ENCODE measurements around the gene LZTS2.

GRCh38 chr10:100969187-100970075 lies 30.2 kb upstream of the LZTS2 start, which contains the start of gene SEMA4G:
- TF ChIP-seq, protein P1, sequence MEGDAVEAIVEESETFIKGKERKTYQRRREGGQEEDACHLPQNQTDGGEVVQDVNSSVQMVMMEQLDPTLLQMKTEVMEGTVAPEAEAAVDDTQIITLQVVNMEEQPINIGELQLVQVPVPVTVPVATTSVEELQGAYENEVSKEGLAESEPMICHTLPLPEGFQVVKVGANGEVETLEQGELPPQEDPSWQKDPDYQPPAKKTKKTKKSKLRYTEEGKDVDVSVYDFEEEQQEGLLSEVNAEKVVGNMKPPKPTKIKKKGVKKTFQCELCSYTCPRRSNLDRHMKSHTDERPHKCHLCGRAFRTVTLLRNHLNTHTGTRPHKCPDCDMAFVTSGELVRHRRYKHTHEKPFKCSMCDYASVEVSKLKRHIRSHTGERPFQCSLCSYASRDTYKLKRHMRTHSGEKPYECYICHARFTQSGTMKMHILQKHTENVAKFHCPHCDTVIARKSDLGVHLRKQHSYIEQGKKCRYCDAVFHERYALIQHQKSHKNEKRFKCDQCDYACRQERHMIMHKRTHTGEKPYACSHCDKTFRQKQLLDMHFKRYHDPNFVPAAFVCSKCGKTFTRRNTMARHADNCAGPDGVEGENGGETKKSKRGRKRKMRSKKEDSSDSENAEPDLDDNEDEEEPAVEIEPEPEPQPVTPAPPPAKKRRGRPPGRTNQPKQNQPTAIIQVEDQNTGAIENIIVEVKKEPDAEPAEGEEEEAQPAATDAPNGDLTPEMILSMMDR (IDR thresholded peaks at IDR 0.05): peak; percentile 75 to 90 (median 78)
- TF ChIP-seq POLR2A (IDR thresholded peaks at IDR 0.05) (peak; percentile 33), POLR2AphosphoS5 (IDR thresholded peaks at IDR 0.05) (peak; percentile 12 to 60 (median 41))
